ENCODE data around the gene CNOT6. TPM values are rescaled to one million over a fixed set of nuclear protein-coding genes. Genes with fewer than 3 reads are reported as not detected.
"Not testable (repeated sequence)": the region's sequence is repeated elsewhere in the genome, so short reads cannot be mapped to it uniquely, and the experiment has no call there.

The CNOT6 gene
- total RNA-seq, 3 donors from 2014 or later, result 9.8 to 26.2 (median 19.0) TPM

GRCh38 chr5:180507661-180508060 lies 13.5 kb downstream of the CNOT6 start:
- Histone ChIP-seq H3K9me3 (no peaks in the 10 kb centered on the region), H3K27ac (no peak overlapping the region), H3K4me1 (no peaks in the 10 kb centered on the region), H3K4me3 (no peak overlapping the region), H3K27me3 (no peaks in the 10 kb centered on the region), H3K36me3 (no peaks in the 10 kb centered on the region)
- TF ChIP-seq POLR2AphosphoS5 (IDR thresholded peaks at IDR 0.05) (no peak), POLR2A (IDR thresholded peaks at IDR 0.05) (no peak), CTCF (IDR thresholded peaks at IDR 0.05) (no peak)
- intact Hi-C loops (cut with DNase I; ENCODE audit: low total_unique reads), result no loop called here
- DNase-seq (ENCODE audit: low spot score in 2 of 2), result no peak

- Histone ChIP-seq H3K36me3 (no peaks in the 10 kb centered on the region), H3K4me1 (no peaks in the 10 kb centered on the region), H3K27ac (no peak overlapping the region), H3K4me3 (no peak overlapping the region), H3K9me3 (no peaks in the 10 kb centered on the region), H3K27me3 (no peaks in the 10 kb centered on the region)
- intact Hi-C loops (cut with DNase I; ENCODE audit: low total_unique reads), result no loop called here
- no peak for TF ChIP-seq CTCF (IDR thresholded peaks at IDR 0.05)
- TF ChIP-seq POLR2AphosphoS5 (IDR thresholded peaks at IDR 0.05), result no peak
- TF ChIP-seq POLR2A (IDR thresholded peaks at IDR 0.05), result no peak
- DNase-seq (ENCODE audit: low spot score in 2 of 2), result no peak
Observed at GRCh38 chr5:180515294-180515693, 21.1 kb downstream of the CNOT6 start.

- H3K9me3 ChIP-seq; H3K4me1 ChIP-seq; H3K27me3 ChIP-seq; H3K27ac ChIP-seq; intact Hi-C loops (cut with DNase I; ENCODE audit: low total_unique reads); H3K36me3 ChIP-seq; H3K4me3 ChIP-seq; DNase-seq (ENCODE audit: low spot score in 2 of 2): not testable (repeated sequence)
Observed at GRCh38 chr5:180515974-180516373, 21.8 kb downstream of the CNOT6 start.

GRCh38 chr5:180516440-180516839 lies 22.3 kb downstream of the CNOT6 start:
- intact Hi-C loops (cut with DNase I; ENCODE audit: low total_unique reads), result no loop called here
- no peaks in the 10 kb centered on the region for H3K27me3 ChIP-seq
- H3K4me3 ChIP-seq, result no peak overlapping the region
- no peak overlapping the region for H3K27ac ChIP-seq
- no peaks in the 10 kb centered on the region for H3K36me3 ChIP-seq
- H3K4me1 ChIP-seq, result peaks cover 0 to 3% of the 10 kb centered on the region in 2 donors
- no peak for TF ChIP-seq POLR2AphosphoS5 (IDR thresholded peaks at IDR 0.05)
- no peak for TF ChIP-seq POLR2A (IDR thresholded peaks at IDR 0.05)
- no peak for DNase-seq (ENCODE audit: low spot score in 2 of 2)
- no peaks in the 10 kb centered on the region for H3K9me3 ChIP-seq

- Histone ChIP-seq H3K27ac (no peak overlapping the region), H3K9me3 (no peaks in the 10 kb centered on the region), H3K4me3 (no peak overlapping the region), H3K27me3 (no peaks in the 10 kb centered on the region), H3K4me1 (peaks cover 0 to 4% of the 10 kb centered on the region in 2 donors), H3K36me3 (no peaks in the 10 kb centered on the region)
- intact Hi-C loops (cut with DNase I; ENCODE audit: low total_unique reads), result no loop called here
- TF ChIP-seq POLR2A (IDR thresholded peaks at IDR 0.05) (no peak), CTCF (IDR thresholded peaks at IDR 0.05) (no peak), POLR2AphosphoS5 (IDR thresholded peaks at IDR 0.05) (no peak)
- no peak for DNase-seq (ENCODE audit: low spot score in 2 of 2)
Observed at GRCh38 chr5:180519098-180519497, 24.9 kb downstream of the CNOT6 start.

GRCh38 chr5:180521101-180521500 lies 26.9 kb downstream of the CNOT6 start:
- no peak overlapping the region for H3K4me3 ChIP-seq
- H3K9me3 ChIP-seq, result no peaks in the 10 kb centered on the region
- no peaks in the 10 kb centered on the region for H3K36me3 ChIP-seq
- no peak for DNase-seq (ENCODE audit: low spot score in 2 of 2)
- peaks cover 0 to 4% of the 10 kb centered on the region in 2 donors for H3K4me1 ChIP-seq
- intact Hi-C loops (cut with DNase I; ENCODE audit: low total_unique reads), result no loop called here
- no peaks in the 10 kb centered on the region for H3K27me3 ChIP-seq
- no peak overlapping the region for H3K27ac ChIP-seq
- TF ChIP-seq POLR2AphosphoS5 (IDR thresholded peaks at IDR 0.05), result no peak
- no peak for TF ChIP-seq CTCF (IDR thresholded peaks at IDR 0.05)
- TF ChIP-seq POLR2A (IDR thresholded peaks at IDR 0.05), result no peak
